Measurements from ENCODE around the gene PHLPP1. TPM values are rescaled to one million over a fixed set of nuclear protein-coding genes. Genes with fewer than 3 reads are reported as not detected.
"Not testable (repeated sequence)": the region's sequence is repeated elsewhere in the genome, so short reads cannot be mapped to it uniquely, and the experiment has no call there.

PHLPP1 gene
- polyA plus RNA-seq (ENCODE audit: insufficient read length): 11.6 TPM

GRCh38 chr18:62715436-62715758 is at the start of gene PHLPP1:
TSS of gene PHLPP1 (plus strand) at chr18:62715541. CDS start at chr18:62715684, 143 bp downstream.
- DNase-seq: no peak

GRCh38 chr18:62669225-62669624 is 46.1 kb upstream of the PHLPP1 start:
- DNase-seq: no peak

GRCh38 chr18:62670573-62670972 is 44.8 kb upstream of the PHLPP1 start:
- no peak for DNase-seq

- no peak for DNase-seq
Observed at GRCh38 chr18:62672600-62672999, 42.7 kb upstream of the PHLPP1 start.

- no peak for DNase-seq
Observed at GRCh38 chr18:62678847-62679485, 36.4 kb upstream of the PHLPP1 start.

- no peak for DNase-seq
Observed at GRCh38 chr18:62682371-62682770, 33.0 kb upstream of the PHLPP1 start.

GRCh38 chr18:62683935-62684334 is 31.4 kb upstream of the PHLPP1 start:
- DNase-seq: no peak

GRCh38 chr18:62688743-62689317 is 26.5 kb upstream of the PHLPP1 start:
- no peak for DNase-seq

GRCh38 chr18:62690236-62690815 is 25.0 kb upstream of the PHLPP1 start:
- DNase-seq: no peak

- no peak for DNase-seq
Observed at GRCh38 chr18:62693659-62694058, 21.7 kb upstream of the PHLPP1 start.

GRCh38 chr18:62697636-62698035 is 17.7 kb upstream of the PHLPP1 start:
- no peak for DNase-seq

- DNase-seq: no peak
Observed at GRCh38 chr18:62702259-62702658, 13.1 kb upstream of the PHLPP1 start.

GRCh38 chr18:62706879-62707278 is 8.5 kb upstream of the PHLPP1 start:
- DNase-seq: not testable (repeated sequence)

- not testable (repeated sequence) for DNase-seq
Observed at GRCh38 chr18:62709908-62710307, 5.4 kb upstream of the PHLPP1 start.

- DNase-seq: no peak
Observed at GRCh38 chr18:62710417-62710816, 4.9 kb upstream of the PHLPP1 start.

GRCh38 chr18:62711781-62712180 is 3.6 kb upstream of the PHLPP1 start:
- DNase-seq: no peak

- DNase-seq: no peak
Observed at GRCh38 chr18:62713651-62714247, 1.6 kb upstream of the PHLPP1 start.

GRCh38 chr18:62714671-62715435 is 488 bp upstream of the PHLPP1 start:
- peak; percentile 99 for DNase-seq

GRCh38 chr18:62715759-62716615 is 646 bp downstream of the PHLPP1 start:
- DNase-seq: peak; percentile 64

GRCh38 chr18:62716619-62717168 is 1.4 kb downstream of the PHLPP1 start:
- DNase-seq: peak; percentile 39

GRCh38 chr18:62717169-62717924 is 2.0 kb downstream of the PHLPP1 start:
- DNase-seq: no peak
